DMS114 treated with DMSO at 0.1 percent for 48 hours (cell line): ENCODE data around the gene ASB18.
"Not testable (repeated sequence)": the region's sequence is repeated elsewhere in the genome, so short reads cannot be mapped to it uniquely, and the experiment has no call there.

Experiments used
- DNase-seq: peaks from one replicate; lab custom pipeline; 2025; ENCODE audit not compliant: unreplicated experiment; lab: John Stamatoyannopoulos, UW

Gene ASB18, protein sequence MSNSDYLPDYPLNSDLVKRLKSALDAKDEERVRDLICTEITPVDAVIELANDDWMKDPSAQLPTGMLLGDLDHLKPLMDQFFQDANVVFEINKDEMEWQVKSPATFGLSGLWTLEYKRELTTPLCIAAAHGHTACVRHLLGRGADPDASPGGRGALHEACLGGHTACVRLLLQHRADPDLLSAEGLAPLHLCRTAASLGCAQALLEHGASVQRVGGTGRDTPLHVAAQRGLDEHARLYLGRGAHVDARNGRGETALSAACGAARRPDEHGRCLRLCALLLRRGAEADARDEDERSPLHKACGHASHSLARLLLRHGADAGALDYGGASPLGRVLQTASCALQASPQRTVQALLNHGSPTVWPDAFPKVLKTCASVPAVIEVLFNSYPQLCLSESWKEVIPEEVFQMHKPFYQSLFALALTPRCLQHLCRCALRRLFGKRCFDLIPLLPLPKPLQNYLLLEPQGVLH

DNA sequence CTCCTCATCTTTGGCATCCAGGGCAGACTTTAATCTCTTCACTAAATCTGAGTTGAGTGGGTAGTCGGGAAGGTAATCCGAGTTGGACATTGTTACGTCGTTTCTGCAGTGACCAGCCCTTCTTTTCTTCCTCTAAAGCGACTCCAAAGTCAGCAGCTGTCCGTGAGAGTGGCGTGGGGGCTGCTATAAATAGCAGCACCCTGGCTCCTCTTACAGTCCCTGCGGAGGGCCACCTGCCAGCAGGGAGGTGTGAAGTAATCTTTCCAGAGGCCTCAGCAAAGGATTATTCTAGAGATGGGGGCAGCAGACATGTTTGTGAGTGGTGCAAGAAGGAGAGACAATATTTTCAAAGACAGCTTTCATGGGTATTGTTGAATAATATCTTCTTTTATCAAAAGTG lies at the start of gene ASB18:
TSS of gene ASB18 (minus strand) at position 151 of the 400 bp plus-strand sequence. CDS start at position 90, 61 bp downstream.
- DNase-seq: no peak

GRCh38 chr2:236311286-236311685 lies 47.1 kb upstream of the ASB18 start:
- DNase-seq: no peak

DNA sequence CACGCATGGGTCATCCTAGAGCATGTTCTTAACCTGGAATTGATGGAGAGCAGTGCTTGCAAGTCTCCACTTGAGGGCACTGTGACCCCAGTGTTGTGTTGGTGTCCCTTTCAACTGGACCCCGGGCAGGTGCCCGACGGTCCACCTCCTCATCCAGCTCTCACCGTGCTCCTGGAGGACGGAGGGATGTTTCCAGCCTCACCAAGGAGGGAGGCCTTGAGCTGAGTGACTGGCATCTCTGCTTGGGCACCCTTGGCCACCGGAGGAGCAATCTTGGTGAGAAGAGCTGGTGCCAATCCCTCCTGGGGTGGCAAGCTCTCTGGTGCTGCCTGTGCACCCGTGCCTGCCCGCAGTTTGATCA lies 45.4 kb upstream of the ASB18 start:
- DNase-seq: no peak

- no peak for DNase-seq
These were observed 44.9 kb upstream of the ASB18 start for GRCh38 chr2:236308855-236309668.

DNA sequence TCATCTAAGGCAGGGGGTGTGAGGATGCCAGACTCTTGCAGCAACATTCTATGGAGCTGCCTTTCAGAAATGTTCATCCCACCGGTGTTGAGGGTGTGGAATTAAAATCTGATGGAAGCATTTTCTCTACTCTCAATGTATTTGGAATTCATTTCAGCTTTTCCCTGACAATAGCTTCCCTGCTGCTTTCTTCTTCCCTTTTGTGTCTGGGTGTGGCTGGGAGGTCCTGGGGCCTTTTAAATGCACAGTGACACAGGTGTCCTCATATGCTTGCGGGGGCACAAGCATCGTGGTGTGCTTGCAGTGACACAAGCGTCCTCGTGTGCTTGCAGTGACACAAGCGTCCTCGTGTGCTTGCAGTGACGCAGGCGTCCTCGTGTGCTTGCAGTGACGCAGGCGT lies 43.4 kb upstream of the ASB18 start:
- no peak for DNase-seq

DNA sequence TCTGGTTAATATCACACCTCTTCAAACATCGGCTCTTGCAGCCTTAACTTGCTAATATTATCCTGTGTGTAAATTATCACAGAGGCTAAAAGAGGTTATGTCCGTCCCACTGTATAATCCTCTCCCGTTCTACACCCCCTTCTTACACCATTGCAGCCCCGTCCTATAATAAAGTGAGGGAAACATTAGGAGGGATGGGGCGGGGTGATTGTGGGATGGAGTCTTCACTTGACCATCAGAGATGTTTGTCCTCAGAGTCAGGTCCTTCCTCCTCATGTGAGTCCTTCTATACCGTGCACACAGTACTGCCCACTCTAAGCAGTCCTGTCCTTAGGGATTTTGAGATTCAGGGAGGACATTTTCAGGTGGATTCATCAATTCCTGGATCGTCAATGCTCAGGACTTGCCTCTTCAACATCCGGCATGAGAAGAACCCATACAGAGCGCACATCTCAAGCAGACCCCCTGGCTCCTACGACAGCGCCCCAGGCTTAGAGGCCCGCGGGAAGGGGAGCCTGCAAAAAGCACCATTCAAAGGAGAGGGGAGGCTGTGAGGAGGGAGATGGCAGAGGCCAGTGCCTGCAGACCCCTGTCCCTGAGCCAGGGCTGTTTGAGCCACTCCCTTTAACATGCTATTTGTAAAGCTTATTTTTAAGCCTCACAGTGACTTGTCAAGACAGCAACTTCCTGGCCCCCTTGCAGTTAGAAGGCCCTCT lies 42.8 kb upstream of the ASB18 start:
- no peak for DNase-seq

GRCh38 chr2:236305964-236306605 lies 41.9 kb upstream of the ASB18 start:
- DNase-seq: no peak

- no peak for DNase-seq
These were observed 41.3 kb upstream of the ASB18 start for GRCh38 chr2:236305531-236305930.

DNA sequence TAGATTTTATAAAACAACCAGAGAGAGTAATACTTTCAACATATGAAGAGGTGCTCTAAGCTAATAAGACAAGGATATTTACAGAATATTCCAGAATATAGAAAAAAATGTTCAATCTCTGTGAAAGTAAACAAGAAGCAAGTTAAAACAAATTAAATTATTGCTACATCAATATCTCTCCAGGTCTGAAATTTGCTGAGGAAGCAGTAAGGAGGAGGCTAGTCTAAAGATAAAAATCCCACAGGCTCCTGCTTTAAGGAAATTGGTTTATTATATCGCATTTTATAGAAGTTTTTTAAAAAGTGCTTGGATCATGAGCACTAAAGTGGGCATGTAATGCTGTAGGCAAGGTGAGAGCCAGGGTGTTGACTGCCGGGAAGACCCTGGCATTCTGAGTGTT lies 39.7 kb upstream of the ASB18 start:
- DNase-seq: no peak

- DNase-seq: no peak
These were observed 38.3 kb upstream of the ASB18 start for GRCh38 chr2:236302555-236302954.

DNA sequence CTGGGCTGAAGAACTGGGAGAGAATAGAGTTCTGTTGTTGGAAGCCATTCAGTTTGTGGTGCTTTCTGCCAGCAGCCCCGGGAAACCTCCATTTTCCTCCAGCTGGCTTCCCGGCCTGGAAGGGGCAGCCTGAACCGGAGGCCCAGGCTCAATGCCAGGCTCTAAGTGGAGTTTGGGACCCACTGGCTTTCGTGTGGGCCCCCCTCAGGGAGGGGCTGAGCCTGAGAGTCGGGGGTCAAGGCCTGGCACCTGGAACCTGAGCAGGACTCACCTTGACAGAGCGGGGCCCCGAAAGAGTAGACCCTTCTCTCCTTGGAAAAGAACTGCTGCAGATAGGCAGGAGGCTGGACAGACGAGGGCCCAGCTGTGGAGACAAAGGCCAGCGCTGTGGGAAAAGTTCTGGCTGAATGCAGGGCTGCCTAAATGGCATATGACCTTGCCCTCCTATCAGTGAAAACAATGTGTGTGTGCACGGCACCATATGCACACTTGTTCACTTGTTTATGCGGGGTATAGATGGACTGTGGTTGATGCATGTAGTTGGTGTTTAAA lies 34.8 kb upstream of the ASB18 start:
- no peak for DNase-seq

- DNase-seq: no peak
These were observed 31.3 kb upstream of the ASB18 start for GRCh38 chr2:236295481-236295880.

GRCh38 chr2:236294647-236295046 lies 30.4 kb upstream of the ASB18 start:
- no peak for DNase-seq

DNA sequence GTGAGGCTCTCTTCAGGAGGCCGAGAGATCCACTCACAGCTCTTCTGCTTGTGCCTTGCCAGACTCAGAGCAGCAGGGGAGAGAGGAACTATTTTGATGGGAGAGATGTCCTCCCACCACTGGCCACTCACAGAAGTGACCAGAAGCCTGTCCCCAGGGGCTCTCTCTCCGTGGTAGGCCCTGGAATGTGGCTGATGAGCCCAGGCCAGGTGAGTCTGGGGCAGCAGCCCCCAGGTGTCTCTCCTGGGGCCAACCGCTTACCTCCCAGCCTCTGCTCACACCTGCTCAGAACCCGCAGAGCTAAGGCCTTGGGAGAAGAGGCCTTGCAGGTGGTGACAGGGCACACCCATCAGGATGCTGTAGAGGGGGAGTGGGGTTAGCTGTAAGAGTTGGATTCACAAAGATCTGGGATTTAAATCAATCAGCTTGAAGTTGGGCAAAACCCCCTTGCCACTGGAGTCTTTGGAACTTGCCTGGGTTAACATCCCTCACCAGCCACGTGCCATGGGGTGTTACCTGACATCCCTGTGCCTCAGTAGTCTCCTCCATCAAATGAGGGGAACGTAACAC lies 29.1 kb upstream of the ASB18 start:
- no peak for DNase-seq

DNA sequence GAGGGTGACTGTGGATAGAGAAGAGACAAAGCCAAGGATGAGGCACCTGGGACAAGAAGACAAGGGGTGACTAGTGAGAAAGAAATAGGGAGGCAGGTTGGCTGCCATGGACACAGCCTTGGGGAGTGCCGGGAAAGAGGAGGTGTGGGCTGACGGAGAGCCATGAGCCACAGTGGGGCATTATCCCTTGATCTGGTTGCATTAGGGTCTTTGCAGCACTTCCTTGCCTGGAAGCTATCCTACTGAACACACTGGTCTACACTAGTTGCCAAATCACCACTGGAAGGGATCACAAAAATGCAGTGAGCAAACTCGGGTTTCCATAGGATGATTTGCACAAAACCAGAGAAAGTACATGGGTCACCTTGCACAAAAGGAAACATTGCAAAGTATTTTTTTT lies 27.7 kb upstream of the ASB18 start:
- DNase-seq: no peak

DNA sequence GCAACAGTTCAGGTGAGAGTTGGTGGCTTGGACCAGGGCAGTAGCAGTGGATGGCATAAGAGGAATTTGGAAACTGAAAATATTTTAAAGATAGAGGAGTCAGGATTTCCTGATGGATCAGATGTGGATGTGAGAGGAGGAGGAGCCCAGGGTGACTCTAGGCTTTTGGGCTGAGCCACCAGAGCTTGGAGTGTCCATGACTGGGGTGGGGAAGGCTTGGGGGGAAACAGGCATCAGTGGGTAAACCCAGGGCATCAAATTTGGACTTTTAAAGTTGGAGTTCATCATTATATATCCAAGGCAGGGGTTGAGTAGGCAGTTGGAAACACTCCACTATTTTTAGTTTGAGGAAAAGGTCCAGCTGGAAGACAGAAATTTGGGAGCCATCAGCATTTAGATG lies 27.3 kb upstream of the ASB18 start:
- DNase-seq: no peak

DNA sequence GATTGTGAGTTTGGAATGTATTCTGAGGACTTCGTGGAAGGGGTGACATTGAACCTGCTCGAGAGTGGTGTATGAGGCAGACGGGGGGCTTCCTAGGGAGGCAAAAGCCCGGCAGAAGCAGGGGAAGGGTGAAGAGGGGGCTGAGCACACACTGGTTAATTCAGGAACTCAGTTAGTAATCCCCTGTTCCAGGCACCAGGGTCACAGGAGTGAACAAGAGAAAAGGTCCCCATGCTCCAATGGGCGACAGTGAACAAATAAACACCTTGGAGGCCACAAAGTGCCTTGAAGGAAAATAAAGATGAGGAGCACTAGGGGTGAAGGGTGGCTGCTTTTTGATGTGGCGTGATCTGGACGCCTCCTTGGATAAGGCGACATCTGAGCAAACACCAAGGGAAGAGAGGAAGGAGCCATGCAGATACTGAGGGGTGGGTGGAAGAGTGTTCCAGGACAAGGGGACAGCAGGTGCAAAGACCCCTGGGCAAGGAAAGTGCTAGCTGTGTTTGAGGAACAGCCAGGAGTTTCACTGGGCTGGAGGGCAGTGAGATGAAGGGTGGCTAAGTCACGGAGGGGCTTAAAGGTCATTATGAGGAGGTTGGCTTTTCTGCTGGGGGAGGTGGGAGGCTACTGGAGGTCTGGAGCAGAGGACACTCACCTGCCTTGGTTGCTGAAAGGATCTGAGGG lies 26.7 kb upstream of the ASB18 start:
- DNase-seq: no peak

DNA sequence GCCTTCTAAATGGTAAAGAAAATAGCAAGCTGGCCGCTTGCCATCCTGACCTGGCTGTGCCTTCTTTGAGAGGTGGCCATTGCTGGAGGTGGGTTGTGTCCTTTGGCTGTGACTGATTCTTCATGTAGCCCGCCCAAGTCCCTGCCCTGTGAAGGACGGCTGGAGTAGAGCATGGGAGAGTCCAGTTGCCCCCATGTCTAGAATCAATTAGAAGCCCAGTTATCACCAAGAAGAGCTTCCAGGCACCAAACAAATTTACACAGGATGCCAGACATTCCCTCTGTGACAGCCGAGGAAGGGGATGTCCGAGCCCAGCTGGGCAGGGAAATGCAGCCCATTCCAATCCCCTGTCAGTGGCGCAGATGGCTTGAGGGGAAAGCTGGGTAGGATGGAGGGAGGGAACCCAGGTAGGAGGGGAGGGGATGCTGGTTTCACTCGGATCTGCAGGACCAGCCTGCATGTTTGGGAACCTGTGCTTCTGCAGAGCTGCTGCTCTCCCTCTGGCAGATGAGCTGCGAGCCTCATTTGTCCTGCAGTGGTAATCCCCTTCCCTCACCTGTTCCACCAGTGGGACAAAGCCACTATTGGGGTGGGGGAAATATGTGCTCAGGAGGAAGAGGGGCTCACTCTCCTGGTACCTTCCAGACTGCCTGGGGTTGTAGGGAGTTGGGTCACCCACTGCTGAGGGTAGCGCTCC lies 25.7 kb upstream of the ASB18 start:
- no peak for DNase-seq

- not testable (repeated sequence) for DNase-seq
These were observed 24.2 kb upstream of the ASB18 start for GRCh38 chr2:236288373-236288772.
